IMR-90 (cell line): ENCODE data around the gene FNBP1. TPM values are rescaled to one million over a fixed set of nuclear protein-coding genes. Genes with fewer than 3 reads are reported as not detected.

Source experiments
- ATAC-seq: fragments of 200-7000 bp; cut with Tn5 transposase; 2 replicates; pipeline ENCODE4 v1.9.1; 2020; ENCODE audit warnings: low read depth, mild to moderate bottlenecking, moderate library complexity
- BruUV-seq: library from RNA; stranded (reverse); fragments of 400-500 nt; replicated peaks from 2 replicates; lab custom pipeline; 2021; lab: Mats Ljungman, UMichigan
- CTCF ChIA-PET: fragments of 300-600 bp; formaldehyde crosslinking; extraction: SDS; loops from one replicate; lab custom pipeline; 2021; ENCODE audit warnings: antibody characterized with exemption; lab: Yijun Ruan, JAX
- POLR2A ChIA-PET: fragments of 300-600 bp; sonication (Branson Sonifier 250); formaldehyde crosslinking; loops from one replicate; lab custom pipeline; 2022; ENCODE audit warnings: antibody characterized with exemption; ENCODE audit not compliant: unreplicated experiment; lab: Charles Lee
- DNase-seq: peaks from one replicate; pipeline ENCODE4 v3.0.0; 2013
- H2AFZ ChIP-seq: replicated peaks from 2 replicates; pipeline ENCODE3; 2013; ENCODE audit warnings: low read length, mild to moderate bottlenecking; ENCODE audit not compliant: poor library complexity
- H2AK5ac ChIP-seq: 2 replicates; pipeline ENCODE4 v1.6.1; 2013; ENCODE audit warnings: low read depth, low read length, inconsistent platforms
- H2AK9ac ChIP-seq: replicated peaks from 2 replicates; pipeline ENCODE3; 2013; ENCODE audit warnings: mild to moderate bottlenecking, low read depth, low read length, moderate library complexity; ENCODE audit not compliant: poor library complexity
- H2BK120ac ChIP-seq: 2 replicates; pipeline ENCODE4 v1.6.1; 2013; ENCODE audit warnings: low read depth, low read length, inconsistent platforms
- H2BK15ac ChIP-seq: 3 replicates; pipeline ENCODE4 v1.6.1; 2013; ENCODE audit warnings: low read depth, low read length, inconsistent platforms
- H2BK20ac ChIP-seq: 2 replicates; pipeline ENCODE4 v1.6.1; 2013; ENCODE audit warnings: low read depth, mild to moderate bottlenecking, inconsistent platforms, low read length, moderate library complexity
- H2BK5ac ChIP-seq: 2 replicates; pipeline ENCODE4 v1.6.1; 2013; ENCODE audit warnings: mild to moderate bottlenecking, low read depth, low read length, inconsistent platforms; ENCODE audit not compliant: poor library complexity, severe bottlenecking
- H3K14ac ChIP-seq: replicated peaks from 2 replicates; pipeline ENCODE4 v1.6.1; 2013; ENCODE audit warnings: low read depth, low read length, inconsistent platforms
- H3K18ac ChIP-seq: 2 replicates; pipeline ENCODE4 v1.6.1; 2013; ENCODE audit warnings: low read depth, low read length, control low read depth
- H3K23ac ChIP-seq: 2 replicates; pipeline ENCODE4 v1.6.1; 2013; ENCODE audit warnings: low read depth, low read length, inconsistent platforms
- H3K27ac ChIP-seq: 2 replicates; pipeline ENCODE4 v1.5.1; 2013; ENCODE audit warnings: mild to moderate bottlenecking, control low read depth, low read length; ENCODE audit not compliant: insufficient read depth
- H3K27me3 ChIP-seq: 2 replicates; pipeline ENCODE4 v1.6.1; 2013; ENCODE audit warnings: low read length; ENCODE audit not compliant: control insufficient read depth, insufficient read depth
- H3K36me3 ChIP-seq: 2 replicates; pipeline ENCODE4 v1.6.1; 2013; ENCODE audit warnings: low read length, mixed read lengths; ENCODE audit not compliant: control insufficient read depth, insufficient read depth
- H3K4ac ChIP-seq: 2 replicates; pipeline ENCODE4 v1.6.1; 2013; ENCODE audit warnings: low read depth, low read length, inconsistent platforms
- H3K4me1 ChIP-seq: 2 replicates; pipeline ENCODE4 v1.6.1; 2013; ENCODE audit warnings: low read length, mixed read lengths; ENCODE audit not compliant: control insufficient read depth, insufficient read depth
- H3K4me2 ChIP-seq: 2 replicates; pipeline ENCODE4 v1.6.1; 2013; ENCODE audit warnings: low read depth, mild to moderate bottlenecking, control low read depth, low read length, moderate library complexity
- H3K4me3 ChIP-seq: 2 replicates; pipeline ENCODE4 v1.5.1; 2013; ENCODE audit warnings: low read depth, mild to moderate bottlenecking, control low read depth, low read length, moderate library complexity; ENCODE audit not compliant: insufficient read depth
- H3K56ac ChIP-seq: 2 replicates; pipeline ENCODE4 v1.6.1; 2013; ENCODE audit warnings: low read length, inconsistent platforms; ENCODE audit not compliant: insufficient read depth; ENCODE audit errors: extremely low read depth
- H3K79me1 ChIP-seq, 2 experiments: 2 replicates each; pipeline ENCODE4 v1.6.1; 2013; ENCODE audit warnings: low read length in 2 of 2, inconsistent platforms in 1 of 2, low read depth in 1 of 2
- H3K9ac ChIP-seq: 2 replicates; pipeline ENCODE4 v1.6.1; 2013; ENCODE audit warnings: low read depth, low read length, control low read depth
- H3K9me1 ChIP-seq: 2 replicates; pipeline ENCODE4 v1.6.1; 2013; ENCODE audit warnings: low read length, inconsistent platforms; ENCODE audit not compliant: insufficient read depth
- H3K9me3 ChIP-seq: 2 replicates; pipeline ENCODE4 v1.6.1; 2013; ENCODE audit warnings: low read length; ENCODE audit not compliant: control insufficient read depth, insufficient read depth
- H4K20me1 ChIP-seq: 2 replicates; pipeline ENCODE4 v1.6.1; 2013; ENCODE audit warnings: low read length, inconsistent platforms; ENCODE audit not compliant: insufficient read depth
- H4K5ac ChIP-seq: 2 replicates; pipeline ENCODE4 v1.6.1; 2013; ENCODE audit warnings: mild to moderate bottlenecking, low read depth, low read length, control low read depth
- H4K8ac ChIP-seq, 2 experiments: 2 replicates each; pipeline ENCODE4 v1.6.1; 2013; ENCODE audit warnings: low read depth in 2 of 2, low read length in 2 of 2, control low read depth in 1 of 2, inconsistent platforms in 1 of 2
- H4K91ac ChIP-seq: 2 replicates; pipeline ENCODE4 v1.6.1; 2013; ENCODE audit warnings: low read depth, low read length, inconsistent platforms; ENCODE audit not compliant: insufficient read depth
- CHD1 ChIP-seq: IDR thresholded peaks from 2 replicates; pipeline ENCODE4 v1.6.1; 2012; ENCODE audit warnings: low read depth, low read length, improper control_type of control experiment
- MAFK ChIP-seq: IDR thresholded peaks from 2 replicates; pipeline ENCODE4 v1.6.1; 2012; ENCODE audit warnings: low read depth, low read length, improper control_type of control experiment
- MXI1 ChIP-seq: IDR thresholded peaks from 2 replicates; pipeline ENCODE4 v1.6.1; 2012; ENCODE audit warnings: low read depth, mild to moderate bottlenecking, low read length, moderate library complexity, borderline replicate concordance
- NFE2L2 ChIP-seq: fragments of 150-350 bp; IDR thresholded peaks from 2 replicates; pipeline ENCODE4 v1.6.1; 2016; ENCODE audit warnings: low read depth, mild to moderate bottlenecking, low read length
- RAD21 ChIP-seq: IDR thresholded peaks from 2 replicates; pipeline ENCODE4 v1.6.1; 2012; ENCODE audit warnings: low read length, improper control_type of control experiment
- WGBS, 2 experiments: methylation state at CpG; one replicate each; pipeline versions ENCODE4 v1.1.5 to v1.1.7; 2013; ENCODE audit warnings: missing lambda C conversion rate in 2 of 2; ENCODE audit not compliant: insufficient read length in 1 of 2; ENCODE audit errors: extremely low coverage in 2 of 2; 5-methylcytosine and 5-hydroxymethylcytosine counted together
- dilution Hi-C: fragments of 300-500 bp; cut with HindIII; formaldehyde crosslinking; loops from one replicate; pipeline ENCODE4 v1.14.3; 2018; ENCODE audit warnings: low sequenced_read_pairs; ENCODE audit not compliant: unreplicated experiment
- in situ Hi-C: fragments of 300-500 bp; cut with MboI; formaldehyde crosslinking; loops from 3 replicates; pipeline ENCODE4 v1.14.3; 2019; ENCODE audit warnings: low sequenced_read_pairs, inconsistent platforms, mixed read lengths
- intact Hi-C: fragments of 100-400 bp; cut with micrococcal nuclease; formaldehyde crosslinking; loops from 2 replicates; pipeline ENCODE4 v1.10.0; 2022
- polyA plus RNA-seq, 3 experiments: library from polyadenylated mRNA; depleted of rRNA; stranded (reverse); fragments of >200 nt; gene quantifications; 2 replicates each; pipeline ENCODE4 v1.2.3, GENCODE V29; 2012; ENCODE audit warnings: low replicate concordance in 1 of 3
- total RNA-seq: library from RNA; depleted of rRNA; stranded (reverse); fragments of >200 nt; gene quantifications from 2 replicates; pipeline ENCODE4 v1.2.3, GENCODE V29; 2012

FNBP1 gene
- total and polyA plus RNA-seq, 2 of the 4 experiments (the other 2 are of a cell fraction) = 10.3 to 15.4 TPM

GRCh38 chr9:129954868-129955550 lies 88.0 kb downstream of the FNBP1 start:
- H2AK5ac ChIP-seq = no peak overlapping the region
- no peak overlapping the region for H3K9ac ChIP-seq
- H3K9me3 ChIP-seq = no peaks in the 10 kb centered on the region
- H3K4me1 ChIP-seq = peaks cover 3% of the 10 kb centered on the region; the same call in 1 of the 2 replicates
- TF ChIP-seq CHD1 = no peak
- TF ChIP-seq NFE2L2 = peak; percentile 97
- no peak for TF ChIP-seq RAD21
- TF ChIP-seq MXI1 = no peak
- TF ChIP-seq MAFK = peak; percentile 100
- no peak overlapping the region for H2BK20ac ChIP-seq
- ChIA-PET POLR2A (interaction anchor here (0.6 kb wide), 1 partner anchor 41 kb away, joined by 3 read pairs; no protein-coding TSS in a partner anchor), CTCF (interaction anchor here (0.6 kb wide), 1 partner anchor 52 kb away, joined by 3 read pairs; no protein-coding TSS in a partner anchor)
- BruUV-seq = no TSS peak
- intact Hi-C loops = no loop called here
- peak overlapping the region in 1 of 2 experiments; percentile 56; a peak in 2 of 4 replicates for H4K8ac ChIP-seq
- ATAC-seq = peak; percentile 21
- peaks cover 5% of the 10 kb centered on the region; the same call in 1 of the 2 replicates for H3K9me1 ChIP-seq
- H3K4me3 ChIP-seq = no peak overlapping the region
- H3K18ac ChIP-seq = peak overlapping the region; percentile 9; the same call in 1 of the 2 replicates
- dilution Hi-C loops = no loop called here
- H2AK9ac ChIP-seq = peak overlapping the region; percentile 50
- no peak overlapping the region for H3K56ac ChIP-seq
- H3K27ac ChIP-seq = peak overlapping the region; percentile 7; the same call in 1 of the 2 replicates
- no peak overlapping the region for H3K4me2 ChIP-seq
- 60% methylated on average over 2 of the region's 6 CpGs; no CpG with 5 or more reads in 1 of the 2 experiments for WGBS, 2 experiments
- no peaks in the 10 kb centered on the region for H3K79me1 ChIP-seq
- no peak overlapping the region for H3K23ac ChIP-seq
- H3K4ac ChIP-seq = no peak overlapping the region
- H3K36me3 ChIP-seq = peaks cover 16% of the 10 kb centered on the region
- H2BK15ac ChIP-seq = no peak overlapping the region
- peak overlapping the region; percentile 14; the same call in 1 of the 2 replicates for H3K14ac ChIP-seq
- no peaks in the 10 kb centered on the region for H4K20me1 ChIP-seq
- peak; percentile 33 for DNase-seq
- no peak overlapping the region; the same call in 1 of the 2 replicates for H4K91ac ChIP-seq
- in situ Hi-C loops = no loop called here
- H2BK5ac ChIP-seq = no peak overlapping the region
- no peak overlapping the region for H2BK120ac ChIP-seq
- no peak overlapping the region for H4K5ac ChIP-seq
- no peaks in the 10 kb centered on the region for H3K27me3 ChIP-seq
- no peak overlapping the region for H2AFZ ChIP-seq
